K562 (cell line): Measurements from ENCODE around the gene CEP295NL.

ENCODE experiments used
- CTCF ChIP-seq, 3 experiments: IDR thresholded peaks in 2 of 3; conservative IDR thresholded peaks in 1 of 3; 2 replicates each; pipeline ENCODE4 v1.5.1; 2011 to 2012; ENCODE audit warnings: low read length in 3 of 3, mild to moderate bottlenecking in 3 of 3, control low read depth in 2 of 3, improper control_type of control experiment in 1 of 3, inconsistent platforms in 1 of 3, low read depth in 1 of 3, mixed read lengths in 1 of 3, moderate library complexity in 1 of 3; ENCODE audit not compliant: insufficient read depth in 2 of 3
- HCFC1 ChIP-seq: IDR thresholded peaks from 2 replicates; pipeline ENCODE4 v1.6.1; 2012; ENCODE audit warnings: low read depth, low read length, improper control_type of control experiment

GRCh38 chr17:78889531-78889930 is 13.5 kb downstream of the CEP295NL start:
- TF ChIP-seq CTCF (IDR thresholded peaks at IDR 0.05 in 2 of 3, conservative IDR thresholded peaks at IDR 0.05 in 1 of 3; ENCODE audit: insufficient read depth in 2 of 3, low read depth in 1 of 3, low read length in 3 of 3) (no peak), HCFC1 (no peak)
